HG02973 (cell line): ENCODE data around the gene PDE3A.

Experiments used
- ATAC-seq: cut with Tn5 transposase; IDR thresholded peaks from one replicate; pipeline ENCODE4 v1.9.1; 2021; ENCODE audit warnings: moderate library complexity; ENCODE audit not compliant: unreplicated experiment

Gene PDE3A

GRCh38 chr12:20681334-20681733, 313.0 kb downstream of the PDE3A start:
- no peak for ATAC-seq

- no peak for ATAC-seq
These were observed 326.9 kb downstream of the PDE3A start, which contains the start of gene SLCO1C1 for GRCh38 chr12:20695232-20695631. SLCO1C1 (plus strand) TSS chr12:20695332; CDS start chr12:20699577, 4,245 bp downstream.

GRCh38 chr12:20696181-20696905, 328.0 kb downstream of the PDE3A start:
- no peak for ATAC-seq

GRCh38 chr12:20701106-20701505, 332.8 kb downstream of the PDE3A start:
- ATAC-seq = no peak

GRCh38 chr12:20704860-20705259, 336.5 kb downstream of the PDE3A start:
- ATAC-seq = no peak

GRCh38 chr12:20711846-20712245, 343.5 kb downstream of the PDE3A start:
- no peak for ATAC-seq

- ATAC-seq = no peak
These were observed 347.7 kb downstream of the PDE3A start for GRCh38 chr12:20716037-20716436.

GRCh38 chr12:20716985-20717384, 348.6 kb downstream of the PDE3A start:
- ATAC-seq = no peak

- ATAC-seq = no peak
These were observed 350.0 kb downstream of the PDE3A start for GRCh38 chr12:20718294-20718693.

- no peak for ATAC-seq
These were observed 353.8 kb downstream of the PDE3A start for GRCh38 chr12:20722142-20722541.

GRCh38 chr12:20731274-20731673, 362.9 kb downstream of the PDE3A start:
- no peak for ATAC-seq
